ENCODE results near the gene LARP4B. TPM values are rescaled to one million over a fixed set of nuclear protein-coding genes. Genes with fewer than 3 reads are reported as not detected.

Gene LARP4B
- total RNA-seq, 1 experiment from 2014 or later: 122 TPM

DNA sequence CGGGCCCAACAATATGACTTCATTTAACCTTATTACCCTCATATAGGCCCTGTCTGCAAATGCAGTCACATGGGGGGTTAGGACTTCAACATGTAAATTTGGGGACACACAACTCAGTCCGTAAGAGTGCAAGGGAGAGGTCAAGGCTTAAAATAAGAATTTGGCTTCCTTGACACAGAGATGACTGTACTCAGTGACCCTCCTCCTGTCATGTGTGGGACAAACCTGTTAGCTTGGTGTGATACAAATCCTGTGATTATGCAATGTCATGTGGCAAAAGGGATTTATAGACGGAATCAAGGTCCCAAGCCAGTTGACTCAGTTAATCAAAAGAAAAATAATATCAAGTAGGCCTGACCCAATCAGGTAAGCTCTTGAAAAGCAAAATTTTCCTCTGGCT is 30.8 kb upstream of the LARP4B start (continued):
- TF ChIP-seq, protein P1, sequence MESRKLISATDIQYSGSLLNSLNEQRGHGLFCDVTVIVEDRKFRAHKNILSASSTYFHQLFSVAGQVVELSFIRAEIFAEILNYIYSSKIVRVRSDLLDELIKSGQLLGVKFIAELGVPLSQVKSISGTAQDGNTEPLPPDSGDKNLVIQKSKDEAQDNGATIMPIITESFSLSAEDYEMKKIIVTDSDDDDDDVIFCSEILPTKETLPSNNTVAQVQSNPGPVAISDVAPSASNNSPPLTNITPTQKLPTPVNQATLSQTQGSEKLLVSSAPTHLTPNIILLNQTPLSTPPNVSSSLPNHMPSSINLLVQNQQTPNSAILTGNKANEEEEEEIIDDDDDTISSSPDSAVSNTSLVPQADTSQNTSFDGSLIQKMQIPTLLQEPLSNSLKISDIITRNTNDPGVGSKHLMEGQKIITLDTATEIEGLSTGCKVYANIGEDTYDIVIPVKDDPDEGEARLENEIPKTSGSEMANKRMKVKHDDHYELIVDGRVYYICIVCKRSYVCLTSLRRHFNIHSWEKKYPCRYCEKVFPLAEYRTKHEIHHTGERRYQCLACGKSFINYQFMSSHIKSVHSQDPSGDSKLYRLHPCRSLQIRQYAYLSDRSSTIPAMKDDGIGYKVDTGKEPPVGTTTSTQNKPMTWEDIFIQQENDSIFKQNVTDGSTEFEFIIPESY (IDR thresholded peaks at IDR 0.05; ENCODE audit: extremely low read depth, insufficient replicate concordance, low read length): no peak
- TF ChIP-seq FOSL1 (IDR thresholded peaks at IDR 0.05; ENCODE audit: low read depth): no peak
- TF ChIP-seq, protein P2, sequence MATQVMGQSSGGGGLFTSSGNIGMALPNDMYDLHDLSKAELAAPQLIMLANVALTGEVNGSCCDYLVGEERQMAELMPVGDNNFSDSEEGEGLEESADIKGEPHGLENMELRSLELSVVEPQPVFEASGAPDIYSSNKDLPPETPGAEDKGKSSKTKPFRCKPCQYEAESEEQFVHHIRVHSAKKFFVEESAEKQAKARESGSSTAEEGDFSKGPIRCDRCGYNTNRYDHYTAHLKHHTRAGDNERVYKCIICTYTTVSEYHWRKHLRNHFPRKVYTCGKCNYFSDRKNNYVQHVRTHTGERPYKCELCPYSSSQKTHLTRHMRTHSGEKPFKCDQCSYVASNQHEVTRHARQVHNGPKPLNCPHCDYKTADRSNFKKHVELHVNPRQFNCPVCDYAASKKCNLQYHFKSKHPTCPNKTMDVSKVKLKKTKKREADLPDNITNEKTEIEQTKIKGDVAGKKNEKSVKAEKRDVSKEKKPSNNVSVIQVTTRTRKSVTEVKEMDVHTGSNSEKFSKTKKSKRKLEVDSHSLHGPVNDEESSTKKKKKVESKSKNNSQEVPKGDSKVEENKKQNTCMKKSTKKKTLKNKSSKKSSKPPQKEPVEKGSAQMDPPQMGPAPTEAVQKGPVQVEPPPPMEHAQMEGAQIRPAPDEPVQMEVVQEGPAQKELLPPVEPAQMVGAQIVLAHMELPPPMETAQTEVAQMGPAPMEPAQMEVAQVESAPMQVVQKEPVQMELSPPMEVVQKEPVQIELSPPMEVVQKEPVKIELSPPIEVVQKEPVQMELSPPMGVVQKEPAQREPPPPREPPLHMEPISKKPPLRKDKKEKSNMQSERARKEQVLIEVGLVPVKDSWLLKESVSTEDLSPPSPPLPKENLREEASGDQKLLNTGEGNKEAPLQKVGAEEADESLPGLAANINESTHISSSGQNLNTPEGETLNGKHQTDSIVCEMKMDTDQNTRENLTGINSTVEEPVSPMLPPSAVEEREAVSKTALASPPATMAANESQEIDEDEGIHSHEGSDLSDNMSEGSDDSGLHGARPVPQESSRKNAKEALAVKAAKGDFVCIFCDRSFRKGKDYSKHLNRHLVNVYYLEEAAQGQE (IDR thresholded peaks at IDR 0.05; ENCODE audit: low read depth): no peak
- TF ChIP-seq, protein P3, sequence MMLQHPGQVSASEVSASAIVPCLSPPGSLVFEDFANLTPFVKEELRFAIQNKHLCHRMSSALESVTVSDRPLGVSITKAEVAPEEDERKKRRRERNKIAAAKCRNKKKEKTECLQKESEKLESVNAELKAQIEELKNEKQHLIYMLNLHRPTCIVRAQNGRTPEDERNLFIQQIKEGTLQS (IDR thresholded peaks at IDR 0.05): no peak

DNA sequence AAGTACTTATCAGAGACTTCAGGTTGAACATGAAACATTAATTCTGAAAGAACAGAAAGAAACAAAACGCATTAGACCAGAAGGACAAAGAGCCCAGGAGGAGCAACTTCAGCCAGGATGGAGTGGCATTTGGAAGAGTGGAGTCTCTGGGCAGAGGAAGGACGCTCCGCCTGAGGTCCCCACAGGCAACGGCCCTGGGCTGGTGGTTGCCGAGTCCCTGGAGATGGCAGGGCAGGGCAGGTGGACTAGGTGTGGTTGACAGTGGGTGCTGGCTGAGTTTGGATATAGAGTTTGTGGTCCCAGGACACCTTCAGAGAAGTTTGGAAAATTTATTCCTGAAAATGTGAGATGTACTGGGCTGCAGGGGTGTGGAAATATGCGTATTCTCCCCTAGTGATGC is 27.4 kb upstream of the LARP4B start:
- intact Hi-C loops (cut with micrococcal nuclease): no loop called here
- Histone ChIP-seq H3K79me2 (ENCODE audit: insufficient read depth, low read length) (no peaks in the 10 kb centered on the region), H3K27me3 (ENCODE audit: insufficient read depth, low read length) (peaks cover 12% of the 10 kb centered on the region; the same call in 1 of the 2 replicates), H3K27ac (ENCODE audit: low read depth, low read length) (no peak overlapping the region), H3K4me1 (ENCODE audit: control insufficient read depth in 1 of 2, insufficient read depth in 2 of 2, low read length in 2 of 2) (no peaks in the 10 kb centered on the region), H3K4me3 (replicated peaks in 1 of 2; ENCODE audit: low read depth in 1 of 2, low read length in 2 of 2) (no peak overlapping the region), H4K20me1 (ENCODE audit: insufficient read depth) (no peaks in the 10 kb centered on the region), H2AFZ (ENCODE audit: low read depth, low read length, poor library complexity, severe bottlenecking) (no peak overlapping the region), H3K4me2 (ENCODE audit: low read length) (no peak overlapping the region), H3K9me2 (ENCODE audit: insufficient read depth) (no peaks in the 10 kb centered on the region), H3K9ac (ENCODE audit: low read length) (no peak overlapping the region), H3K9me3 (ENCODE audit: control insufficient read depth in 1 of 2, insufficient read depth in 1 of 2, low read depth in 1 of 2, low read length in 2 of 2) (no peaks in the 10 kb centered on the region), H3K36me3 (ENCODE audit: control insufficient read depth in 1 of 2, insufficient read depth in 2 of 2, low read length in 2 of 2) (no peaks in the 10 kb centered on the region)
- DNase-seq (ENCODE audit: low read depth, low spot score) (no peak), ATAC-seq (no peak)
- POLR2A ChIA-PET: no interaction called here
- RAD21 ChIA-PET (ENCODE audit: low non-redundant PET in 1 of 2, low total read pairs in 2 of 2, uncharacterized antibody in 2 of 2, unreplicated experiment in 2 of 2): no interaction called here
- TF ChIP-seq CBX3 (IDR thresholded peaks at IDR 0.05; ENCODE audit: low read depth): no peak
- BruUV-seq (replicated peaks): no TSS peak
- CTCF ChIA-PET: no interaction called here

Data from HCT116 (cell line).